ENCODE data around the gene QPCTL.

- TF ChIP-seq ZNF274 (IDR thresholded peaks at IDR 0.05; ENCODE audit: low read depth, low read length), result no peak
- TF ChIP-seq SUZ12 (IDR thresholded peaks at IDR 0.05; ENCODE audit: extremely low read depth, insufficient read depth, insufficient read length), result no peak
Observed at GRCh38 chr19:45742969-45743368, 50.5 kb downstream of the QPCTL start.
